ENCODE measurements around the gene TMEM9. TPM values are rescaled to one million over a fixed set of nuclear protein-coding genes. Genes with fewer than 3 reads are reported as not detected.
A peak's percentile ranks its signal among the peaks of the same experiment; 100 is the strongest.

The TMEM9 gene
- total RNA-seq, 1 experiment from 2014 or later = 50.2 TPM

- intact Hi-C loops (cut with micrococcal nuclease; ENCODE audit: unreplicated experiment) (no loop called here), in situ Hi-C loops (cut with HindIII; ENCODE audit: low pct_unique_long_range_greater_than_20kb, low sequenced_read_pairs) (no loop called here)
- H3K4me1 ChIP-seq (ENCODE audit: control insufficient read depth, insufficient read depth, low read length) = peaks cover 11% of the 10 kb centered on the region
- no peak overlapping the region for H3K4me3 ChIP-seq (ENCODE audit: low read depth in 2 of 2, low read length in 2 of 2)
- ATAC-seq (no peak), DNase-seq (ENCODE audit: low read depth, low spot score) (no peak)
- no peaks in the 10 kb centered on the region for H3K9me3 ChIP-seq (ENCODE audit: control insufficient read depth, insufficient read depth, low read depth, low read length)
- no TSS peak for BruUV-seq (replicated peaks)
- ChIA-PET POLR2A (interaction anchor here (0.6 kb wide), 1 partner anchor 53 kb away, joined by 6 read pairs; no protein-coding TSS in a partner anchor), CTCF (no interaction called here)
- H3K27me3 ChIP-seq (ENCODE audit: control insufficient read depth, insufficient read depth, low read length) = no peaks in the 10 kb centered on the region; the same call in 1 of the 2 replicates
- TF ChIP-seq REST (IDR thresholded peaks at IDR 0.05; ENCODE audit: insufficient read depth in 1 of 2, low read depth in 2 of 2, low read length in 1 of 2) (no peak), CTCF (IDR thresholded peaks at IDR 0.05) (no peak), POLR2AphosphoS5 (IDR thresholded peaks at IDR 0.05; ENCODE audit: low read depth, low read length) (no peak), TCF7L2 (IDR thresholded peaks at IDR 0.05; ENCODE audit: low read depth, low read length) (no peak), SIN3A (IDR thresholded peaks at IDR 0.05; ENCODE audit: borderline replicate concordance, insufficient read depth, low read depth, low read length) (no peak)
- H3K27ac ChIP-seq (ENCODE audit: low read length) = no peak overlapping the region
- H3K36me3 ChIP-seq (ENCODE audit: control insufficient read depth, insufficient read depth, low read length) = no peaks in the 10 kb centered on the region
Observed at GRCh38 chr1:201155354-201155753, 1.1 kb upstream of the TMEM9 start.

- no peak for TF ChIP-seq TCF7L2 (IDR thresholded peaks at IDR 0.05; ENCODE audit: low read depth, low read length)
- intact Hi-C loops (cut with micrococcal nuclease; ENCODE audit: unreplicated experiment) = loop anchor here (5.0 kb wide), 1 partner anchor 69 kb away; no protein-coding TSS in a partner anchor
- DNase-seq (ENCODE audit: low read depth, low spot score) (no peak), ATAC-seq (peak; percentile 91)
- H3K27me3 ChIP-seq (ENCODE audit: control insufficient read depth, insufficient read depth, low read length) = no peaks in the 10 kb centered on the region; the same call in 1 of the 2 replicates
- H3K4me3 ChIP-seq (ENCODE audit: low read depth in 2 of 2, low read length in 2 of 2) = peak overlapping the region; percentile 65 to 72
- H3K4me1 ChIP-seq (ENCODE audit: control insufficient read depth, insufficient read depth, low read length) = peaks cover 11% of the 10 kb centered on the region
- CTCF ChIA-PET = no interaction called here
- POLR2A ChIA-PET = no interaction called here
- H3K36me3 ChIP-seq (ENCODE audit: control insufficient read depth, insufficient read depth, low read length) = peaks cover 3% of the 10 kb centered on the region; the same call in 1 of the 2 replicates
- in situ Hi-C loops (cut with HindIII; ENCODE audit: low pct_unique_long_range_greater_than_20kb, low sequenced_read_pairs) = no loop called here
- H3K27ac ChIP-seq (ENCODE audit: low read length) = peak overlapping the region; percentile 86
- BruUV-seq (replicated peaks) = no TSS peak
- H3K9me3 ChIP-seq (ENCODE audit: control insufficient read depth, insufficient read depth, low read depth, low read length) = no peaks in the 10 kb centered on the region
Observed at GRCh38 chr1:201153474-201154388, 543 bp downstream of the TMEM9 start.

- ChIA-PET CTCF (interaction anchor here (0.6 kb wide), 2 partner anchors 100 to 286 kb away, joined by 4 to 6 read pairs; no protein-coding TSS in a partner anchor), POLR2A (no interaction called here)
- intact Hi-C loops (cut with micrococcal nuclease; ENCODE audit: unreplicated experiment) (no loop called here), in situ Hi-C loops (cut with HindIII; ENCODE audit: low pct_unique_long_range_greater_than_20kb, low sequenced_read_pairs) (no loop called here)
- Histone ChIP-seq H3K36me3 (ENCODE audit: control insufficient read depth, insufficient read depth, low read length) (peaks cover 6% of the 10 kb centered on the region; the same call in 1 of the 2 replicates), H3K27ac (ENCODE audit: low read length) (no peak overlapping the region), H3K4me1 (ENCODE audit: control insufficient read depth, insufficient read depth, low read length) (0 out of 2 replicates have a peak, but pooled peaks cover 6% of the 10 kb centered on the region), H3K9me3 (ENCODE audit: control insufficient read depth, insufficient read depth, low read depth, low read length) (no peaks in the 10 kb centered on the region), H3K27me3 (ENCODE audit: control insufficient read depth, insufficient read depth, low read length) (no peaks in the 10 kb centered on the region), H3K4me3 (ENCODE audit: low read depth in 2 of 2, low read length in 2 of 2) (no peak overlapping the region)
- BruUV-seq (replicated peaks) = no TSS peak
- TF ChIP-seq POLR2AphosphoS5 (IDR thresholded peaks at IDR 0.05; ENCODE audit: low read depth, low read length) (no peak), REST (IDR thresholded peaks at IDR 0.05; ENCODE audit: insufficient read depth in 1 of 2, low read depth in 2 of 2, low read length in 1 of 2) (no peak), CTCF (IDR thresholded peaks at IDR 0.05) (peak; percentile 28; the same call in 1 of the 2 replicates)
- ATAC-seq (no peak), DNase-seq (ENCODE audit: low read depth, low spot score) (no peak)
Observed at GRCh38 chr1:201149400-201149799, 4.9 kb downstream of the TMEM9 start.
